Retinal pigment epithelial cell (primary cell): ENCODE measurements around the gene CORIN.
A peak's percentile ranks its signal among the peaks of the same experiment; 100 is the strongest.

ENCODE experiments used
- DNase-seq: peaks from one replicate; pipeline ENCODE4 v3.0.0-alpha.2; 2010; ENCODE audit warnings: low read depth
- H3K4me3 ChIP-seq: 2 replicates; pipeline ENCODE4 v1.5.1; 2011; ENCODE audit warnings: mild to moderate bottlenecking, low read length, control low read depth, moderate library complexity
- TF ChIP-seq, protein P1 (sequence below): conservative IDR thresholded peaks from 2 replicates; pipeline ENCODE4 v1.5.1; 2011; ENCODE audit warnings: low read depth, low read length, control low read depth, inconsistent platforms

Gene CORIN

GRCh38 chr4:47674144-47674543 is 163.7 kb downstream of the CORIN start:
- TF ChIP-seq, protein P1, sequence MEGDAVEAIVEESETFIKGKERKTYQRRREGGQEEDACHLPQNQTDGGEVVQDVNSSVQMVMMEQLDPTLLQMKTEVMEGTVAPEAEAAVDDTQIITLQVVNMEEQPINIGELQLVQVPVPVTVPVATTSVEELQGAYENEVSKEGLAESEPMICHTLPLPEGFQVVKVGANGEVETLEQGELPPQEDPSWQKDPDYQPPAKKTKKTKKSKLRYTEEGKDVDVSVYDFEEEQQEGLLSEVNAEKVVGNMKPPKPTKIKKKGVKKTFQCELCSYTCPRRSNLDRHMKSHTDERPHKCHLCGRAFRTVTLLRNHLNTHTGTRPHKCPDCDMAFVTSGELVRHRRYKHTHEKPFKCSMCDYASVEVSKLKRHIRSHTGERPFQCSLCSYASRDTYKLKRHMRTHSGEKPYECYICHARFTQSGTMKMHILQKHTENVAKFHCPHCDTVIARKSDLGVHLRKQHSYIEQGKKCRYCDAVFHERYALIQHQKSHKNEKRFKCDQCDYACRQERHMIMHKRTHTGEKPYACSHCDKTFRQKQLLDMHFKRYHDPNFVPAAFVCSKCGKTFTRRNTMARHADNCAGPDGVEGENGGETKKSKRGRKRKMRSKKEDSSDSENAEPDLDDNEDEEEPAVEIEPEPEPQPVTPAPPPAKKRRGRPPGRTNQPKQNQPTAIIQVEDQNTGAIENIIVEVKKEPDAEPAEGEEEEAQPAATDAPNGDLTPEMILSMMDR: no peak
- no peak overlapping the region for H3K4me3 ChIP-seq
- DNase-seq: no peak

- TF ChIP-seq, protein P1: no peak
- DNase-seq: no peak
- no peak overlapping the region for H3K4me3 ChIP-seq
Observed at GRCh38 chr4:47672696-47673095, 165.2 kb downstream of the CORIN start.

DNA sequence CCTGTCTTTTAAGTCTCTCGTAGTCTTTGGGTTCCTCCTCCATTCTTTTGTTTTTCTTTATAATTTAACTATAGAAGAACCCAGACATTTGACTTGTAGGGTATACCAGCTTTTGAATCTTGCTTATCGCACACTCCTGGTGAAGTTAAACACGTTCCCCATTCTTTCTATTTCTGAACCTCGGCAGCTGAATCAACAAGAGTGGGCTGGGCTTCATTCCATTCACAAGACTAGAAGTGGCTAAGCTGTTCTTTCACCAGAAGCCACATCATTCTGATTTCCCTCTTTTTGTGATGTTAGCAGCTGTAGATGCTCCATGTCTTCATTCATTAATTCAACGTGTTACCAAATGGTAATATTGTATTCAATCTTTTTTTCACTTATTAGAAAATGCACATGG is 167.9 kb downstream of the CORIN start:
- H3K4me3 ChIP-seq: no peak overlapping the region
- TF ChIP-seq, protein P1: no peak
- no peak for DNase-seq

GRCh38 chr4:47668810-47669408 is 169.0 kb downstream of the CORIN start:
- DNase-seq: peak; percentile 14
- TF ChIP-seq, protein P1: peak; percentile 72
- no peak overlapping the region for H3K4me3 ChIP-seq

- no peak for DNase-seq
- H3K4me3 ChIP-seq: no peak overlapping the region
- TF ChIP-seq, protein P1: no peak
Observed at GRCh38 chr4:47668256-47668655, 169.6 kb downstream of the CORIN start.

GRCh38 chr4:47667552-47667951 is 170.3 kb downstream of the CORIN start:
- TF ChIP-seq, protein P1: no peak
- DNase-seq: no peak
- no peak overlapping the region for H3K4me3 ChIP-seq

GRCh38 chr4:47664051-47664826 is 173.6 kb downstream of the CORIN start:
- DNase-seq: no peak
- TF ChIP-seq, protein P1: no peak

More at GRCh38 chr4:47664051-47664826, 173.6 kb downstream of the CORIN start:
- no peak overlapping the region for H3K4me3 ChIP-seq
